ENCODE results near the gene ZFAND3. TPM values are rescaled to one million over a fixed set of nuclear protein-coding genes. Genes with fewer than 3 reads are reported as not detected.
"Not testable (repeated sequence)": the region's sequence is repeated elsewhere in the genome, so short reads cannot be mapped to it uniquely, and the experiment has no call there.

ZFAND3 gene
- polyA plus RNA-seq, 3 donors = 11.5 to 21.1 (median 11.7) TPM

- no peaks in the 10 kb centered on the region for H3K27me3 Mint-ChIP-seq (ENCODE audit: low read depth in 3 of 3)
- intact Hi-C loops (cut with micrococcal nuclease) = no loop called here
- TF ChIP-seq CTCF (IDR thresholded peaks at IDR 0.05) = no peak
- no peak overlapping the region for H3K4me3 ChIP-seq (replicated peaks in 1 of 3; ENCODE audit: low read depth in 2 of 3, low read length in 3 of 3)
- H3K4me2 ChIP-seq (replicated peaks; ENCODE audit: extremely low read depth, low read length, poor library complexity, severe bottlenecking) = no peak overlapping the region
- peak overlapping the region in 1 of 7 donors; percentile 30 for H3K27ac Mint-ChIP-seq
- H3K4me3 Mint-ChIP-seq = no peak overlapping the region
- H3K9me3 Mint-ChIP-seq = peaks cover 0 to 5% (median 0%) of the 10 kb centered on the region in 7 donors
- no peak overlapping the region for H3K9ac ChIP-seq (ENCODE audit: insufficient read depth, low read length, poor library complexity, severe bottlenecking)
- peaks cover 82% of the 10 kb centered on the region for H4K20me1 ChIP-seq (ENCODE audit: insufficient read depth, low read length)
- H3K79me2 ChIP-seq (ENCODE audit: insufficient read depth, low read length) = no peaks in the 10 kb centered on the region
- no peak for DNase-seq
- peaks cover 39 to 84% of the 10 kb centered on the region in 2 donors for H3K36me3 ChIP-seq (replicated peaks in 1 of 2; ENCODE audit: control insufficient read depth in 1 of 2, insufficient read depth in 2 of 2, low read length in 2 of 2)
- no peak overlapping the region for H2AFZ ChIP-seq (ENCODE audit: insufficient read depth, low read depth, low read length, poor library complexity, severe bottlenecking)
- WGBS (ENCODE audit: insufficient coverage) = 100% methylated on average over 3 of the region's 6 CpGs
- no peaks in the 10 kb centered on the region for H3K4me1 ChIP-seq (ENCODE audit: control insufficient read depth in 1 of 2, insufficient read depth in 2 of 2, low read length in 2 of 2)
- no peaks in the 10 kb centered on the region for H3K4me1 Mint-ChIP-seq
- H3K27me3 ChIP-seq (ENCODE audit: control insufficient read depth in 2 of 2, insufficient read depth in 2 of 2, low read length in 2 of 2) = no peaks in the 10 kb centered on the region
- H3K36me3 Mint-ChIP-seq = peaks cover 72 to 75% of the 10 kb centered on the region in 2 donors
- no peaks in the 10 kb centered on the region for H3K9me3 ChIP-seq (replicated peaks in 1 of 2; ENCODE audit: control insufficient read depth in 1 of 2, insufficient read depth in 1 of 2, low read length in 2 of 2)
- peak overlapping the region in 1 of 2 donors; percentile 3 for H3K27ac ChIP-seq (ENCODE audit: low read depth in 1 of 2, low read length in 2 of 2)
Observed at GRCh38 chr6:38119516-38119915, 300.0 kb downstream of the ZFAND3 start.

GRCh38 chr6:38124224-38124926 is 304.8 kb downstream of the ZFAND3 start:
- peaks cover 75% of the 10 kb centered on the region for H4K20me1 ChIP-seq (ENCODE audit: insufficient read depth, low read length)
- H3K4me3 Mint-ChIP-seq; intact Hi-C loops (cut with micrococcal nuclease); H3K4me1 ChIP-seq (ENCODE audit: control insufficient read depth in 1 of 2, insufficient read depth in 2 of 2, low read length in 2 of 2); H3K4me3 ChIP-seq (replicated peaks in 1 of 3; ENCODE audit: low read depth in 2 of 3, low read length in 3 of 3); H3K9ac ChIP-seq (ENCODE audit: insufficient read depth, low read length, poor library complexity, severe bottlenecking); DNase-seq; H3K27ac ChIP-seq (ENCODE audit: low read depth in 1 of 2, low read length in 2 of 2); H3K9me3 ChIP-seq (replicated peaks in 1 of 2; ENCODE audit: control insufficient read depth in 1 of 2, insufficient read depth in 1 of 2, low read length in 2 of 2); H3K79me2 ChIP-seq (ENCODE audit: insufficient read depth, low read length); H3K27me3 Mint-ChIP-seq (ENCODE audit: low read depth in 3 of 3); H3K27ac Mint-ChIP-seq; H3K27me3 ChIP-seq (ENCODE audit: control insufficient read depth in 2 of 2, insufficient read depth in 2 of 2, low read length in 2 of 2); H3K4me1 Mint-ChIP-seq; H2AFZ ChIP-seq (ENCODE audit: insufficient read depth, low read depth, low read length, poor library complexity, severe bottlenecking); H3K4me2 ChIP-seq (replicated peaks; ENCODE audit: extremely low read depth, low read length, poor library complexity, severe bottlenecking): not testable (repeated sequence)
- peaks cover 54 to 69% of the 10 kb centered on the region in 2 donors for H3K36me3 Mint-ChIP-seq
- H3K9me3 Mint-ChIP-seq = peaks cover 0 to 13% (median 3%) of the 10 kb centered on the region in 7 donors
- H3K36me3 ChIP-seq (replicated peaks in 1 of 2; ENCODE audit: control insufficient read depth in 1 of 2, insufficient read depth in 2 of 2, low read length in 2 of 2) = peaks cover 29 to 74% of the 10 kb centered on the region in 2 donors
- 97% methylated on average over 32 of the region's 40 CpGs for WGBS (ENCODE audit: insufficient coverage)

All from CD14-positive monocyte (primary cell).